Measurements from ENCODE around the gene TCEA2.

The TCEA2 gene

DNA sequence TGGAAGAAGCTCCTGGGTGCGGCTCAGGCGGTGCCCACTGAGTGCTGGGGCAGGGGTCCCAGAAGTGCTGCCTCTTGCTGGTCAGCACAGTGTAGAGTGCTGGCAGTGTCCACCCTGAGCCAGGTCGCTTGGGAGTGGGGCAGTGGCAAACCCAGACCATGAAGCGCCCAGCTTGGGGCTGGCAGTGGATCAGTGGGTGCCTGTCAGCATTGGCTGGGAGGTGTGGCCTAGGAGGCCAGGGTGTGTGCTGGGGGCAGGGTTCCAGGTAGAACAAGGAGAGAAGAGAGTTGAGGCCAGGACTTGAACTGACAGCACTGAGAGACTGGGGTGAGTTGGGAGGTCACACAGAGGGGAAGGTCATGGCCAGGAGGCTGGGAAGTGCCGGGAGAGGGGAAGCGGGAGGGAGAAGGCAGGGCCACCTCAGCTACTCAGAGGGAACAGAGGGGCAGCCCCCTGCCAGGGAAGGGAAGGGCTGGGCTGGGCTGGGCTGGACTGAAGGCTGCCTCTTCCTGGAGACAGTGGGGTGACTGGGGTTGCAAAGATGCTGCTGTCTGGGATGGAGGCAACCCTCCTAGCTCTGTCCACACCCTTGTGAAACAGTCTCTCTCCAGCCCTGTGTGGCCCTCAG lies 4.1 kb downstream of the TCEA2 start:
- DNase-seq = no peak

DNA sequence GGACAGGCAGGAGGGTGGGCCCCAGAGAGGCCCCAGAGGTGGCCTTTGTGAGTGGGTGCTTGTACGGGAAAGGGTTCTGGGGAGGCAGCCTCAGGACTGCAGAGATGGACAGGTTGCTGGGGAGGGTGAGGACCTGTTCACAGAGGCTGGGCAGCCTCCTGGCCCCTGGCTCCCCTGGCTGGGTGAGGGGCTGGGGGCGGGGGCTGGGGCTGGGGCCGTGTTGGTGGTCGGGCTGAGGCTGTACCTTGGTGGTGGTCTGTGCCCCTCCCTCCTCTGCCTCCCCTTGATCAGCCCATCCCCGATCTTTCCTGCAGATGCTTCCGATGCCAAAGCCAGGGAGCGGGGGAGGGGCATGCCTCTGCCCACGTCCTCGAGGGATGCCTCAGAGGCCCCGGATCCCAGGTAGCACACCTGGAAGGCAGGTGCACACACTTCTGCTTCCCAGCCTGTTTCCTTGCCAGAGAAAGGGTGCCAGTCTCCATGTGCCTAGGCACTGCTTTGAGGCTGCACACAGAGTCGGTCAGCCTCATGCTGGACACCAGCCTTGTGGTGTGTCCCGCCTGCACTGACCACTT lies 4.8 kb downstream of the TCEA2 start:
- no peak for DNase-seq

DNA sequence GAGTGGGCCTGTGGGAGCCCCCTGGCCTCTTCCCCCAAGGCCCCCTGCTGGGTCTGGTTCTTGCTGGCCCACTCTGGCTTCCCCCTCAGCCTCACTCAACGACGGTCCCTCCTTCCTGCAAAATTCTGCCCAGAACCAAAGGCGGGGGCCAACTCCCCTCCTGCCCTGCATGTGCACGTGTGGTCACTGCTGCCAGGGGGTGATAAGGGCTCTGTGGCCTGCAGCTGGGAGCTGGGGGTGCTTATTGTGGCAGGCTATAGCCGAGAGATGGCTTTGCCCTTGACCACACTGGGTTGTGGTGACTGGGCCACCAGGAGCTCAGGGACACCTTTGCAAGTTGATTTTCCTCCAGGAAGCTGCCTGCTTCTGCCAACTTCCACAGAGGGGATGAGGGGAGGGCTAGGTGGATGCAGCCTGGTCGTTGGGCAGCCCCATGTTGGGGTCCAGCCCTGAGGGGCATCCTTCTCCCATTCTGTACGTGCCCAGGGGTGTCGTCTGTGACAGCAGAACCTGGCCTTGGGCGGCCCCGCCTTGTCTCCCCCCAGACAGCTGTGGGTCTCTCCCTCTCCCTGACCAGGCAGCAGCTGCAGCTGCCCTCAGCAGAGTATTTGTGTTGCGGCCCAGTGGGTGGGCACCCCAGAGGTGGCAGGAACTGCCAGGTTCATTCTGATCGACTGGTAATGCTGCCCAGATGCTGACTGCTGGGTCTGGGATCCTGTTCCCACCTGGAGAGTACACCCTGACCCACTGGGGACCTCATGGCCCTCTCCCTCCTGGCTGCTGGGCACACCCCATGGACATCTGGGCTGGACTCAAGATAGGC lies 5.6 kb downstream of the TCEA2 start:
- no peak for DNase-seq

DNA sequence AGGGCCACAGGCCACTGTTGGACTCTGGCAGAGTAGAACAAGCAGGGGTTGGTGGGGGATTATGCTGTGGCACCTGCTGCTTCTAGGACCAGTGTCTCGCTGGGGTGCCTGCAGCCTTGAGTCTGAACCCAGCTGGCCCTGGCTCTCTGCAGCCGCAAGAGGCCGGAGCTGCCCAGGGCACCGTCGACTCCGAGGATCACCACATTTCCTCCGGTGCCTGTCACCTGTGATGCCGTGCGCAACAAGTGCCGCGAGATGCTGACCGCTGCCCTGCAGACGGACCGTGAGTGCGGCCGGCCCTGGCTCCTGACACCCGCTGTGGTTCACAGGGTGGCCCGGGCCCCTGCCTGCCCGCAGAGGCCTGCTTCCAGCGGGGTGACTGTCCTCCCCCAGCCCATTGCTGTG lies 6.2 kb downstream of the TCEA2 start:
- DNase-seq = no peak

DNA sequence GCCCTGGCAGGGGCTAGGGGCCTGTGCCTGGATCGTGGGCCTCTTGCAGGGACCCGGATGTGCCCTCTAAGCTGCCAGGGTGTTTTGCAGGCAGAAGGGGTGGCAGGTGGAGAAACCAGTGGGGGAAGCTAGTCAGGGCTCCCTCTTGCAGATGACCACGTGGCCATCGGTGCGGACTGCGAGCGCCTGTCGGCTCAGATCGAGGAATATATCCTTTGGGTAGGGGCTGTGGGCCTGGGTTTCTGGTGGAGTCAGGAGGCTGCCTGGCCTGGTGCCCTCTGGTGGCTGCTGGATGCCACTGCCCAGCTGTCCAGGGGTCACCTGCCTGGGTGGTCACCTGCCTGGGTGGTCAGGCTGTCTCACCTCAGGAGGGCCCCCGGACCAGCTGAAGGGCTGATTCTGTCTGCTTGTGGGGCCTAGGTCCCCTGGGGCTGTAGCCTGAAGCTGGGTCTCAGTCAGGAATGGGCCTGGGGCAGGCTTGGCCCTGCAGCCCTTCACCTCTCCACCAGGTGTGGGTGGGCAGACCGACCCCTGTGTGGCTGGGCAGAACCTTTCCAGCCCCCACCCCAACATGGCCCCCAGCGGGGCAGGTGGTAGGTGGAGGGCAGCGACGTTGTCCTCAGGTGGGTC lies 6.7 kb downstream of the TCEA2 start:
- peak; percentile 66 for DNase-seq

DNA sequence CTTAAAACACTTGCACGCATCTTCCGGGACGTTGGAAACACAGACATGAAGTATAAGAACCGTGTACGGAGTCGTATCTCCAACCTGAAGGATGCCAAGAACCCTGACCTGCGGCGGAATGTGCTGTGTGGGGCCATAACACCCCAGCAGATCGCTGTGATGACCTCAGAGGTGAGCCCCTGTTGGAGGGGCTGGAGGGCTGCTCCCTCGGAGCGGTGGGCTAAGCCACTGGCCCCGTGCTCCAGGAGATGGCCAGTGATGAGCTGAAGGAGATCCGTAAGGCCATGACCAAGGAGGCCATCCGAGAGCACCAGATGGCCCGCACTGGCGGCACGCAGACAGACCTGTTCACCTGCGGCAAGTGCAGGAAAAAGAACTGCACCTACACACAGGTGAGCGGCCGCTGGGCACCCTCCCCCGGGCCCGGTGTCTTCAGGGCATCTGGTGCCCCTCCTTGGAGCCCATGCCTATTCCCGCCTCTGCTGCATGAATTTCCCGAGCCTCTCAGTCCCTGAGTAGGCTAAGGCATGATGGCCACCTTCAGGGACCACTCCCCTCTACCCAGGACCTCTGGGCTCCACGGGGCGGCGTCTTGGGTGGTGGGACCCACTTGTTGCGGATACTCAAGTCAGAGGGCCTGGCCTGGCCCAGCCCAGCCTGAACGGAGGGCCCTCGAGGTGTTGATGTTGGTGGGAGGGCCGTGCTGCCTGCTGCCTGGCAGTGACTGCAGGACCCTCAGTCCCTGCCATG lies 7.4 kb downstream of the TCEA2 start:
- no peak for DNase-seq

DNA sequence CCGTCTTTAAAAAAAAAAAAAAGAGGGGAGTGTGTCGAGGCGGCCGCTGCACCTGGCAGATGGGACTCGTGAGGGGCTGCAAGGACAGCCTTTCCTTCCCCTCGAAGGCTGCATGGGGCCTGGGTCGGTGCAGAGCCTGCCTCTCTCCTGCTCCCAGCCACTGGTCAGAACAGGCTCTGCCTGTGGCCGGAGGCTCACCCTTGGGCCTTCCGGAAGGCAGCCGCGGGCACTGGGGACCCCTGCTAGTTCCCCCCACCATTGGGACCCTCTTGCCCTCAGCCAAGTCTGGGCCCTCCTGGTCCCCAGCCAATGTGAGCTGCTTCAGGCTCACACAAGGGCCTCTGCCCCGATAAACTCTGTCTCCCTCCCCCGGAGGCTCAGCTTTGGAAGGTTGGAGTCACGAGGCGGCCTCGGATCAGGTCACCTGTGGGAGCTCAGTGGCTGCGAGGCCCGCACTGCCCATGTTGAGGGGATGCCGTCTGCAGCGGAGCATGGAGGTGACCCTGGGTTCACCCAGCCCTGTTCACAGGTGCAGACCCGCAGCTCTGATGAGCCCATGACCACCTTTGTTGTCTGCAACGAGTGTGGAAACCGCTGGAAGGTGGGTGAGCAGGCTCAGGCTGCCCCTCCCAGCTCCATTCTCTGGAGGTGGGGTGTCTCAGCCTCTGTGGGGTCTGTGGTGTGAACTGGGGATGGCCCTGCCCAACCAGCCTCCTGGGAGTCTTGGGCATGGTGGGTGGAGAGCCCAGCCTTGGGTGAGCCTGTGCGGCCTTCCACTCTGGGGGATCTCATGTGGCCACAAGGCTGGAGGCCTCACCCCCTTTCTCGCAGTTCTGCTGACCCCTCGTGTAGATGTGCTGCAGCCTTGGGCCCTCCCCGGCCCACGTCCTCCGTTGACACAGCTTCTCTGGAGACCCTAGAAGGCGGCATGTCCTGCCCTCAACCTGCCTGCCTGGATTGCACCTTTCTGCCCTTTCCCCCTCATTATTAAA lies 8.6 kb downstream of the TCEA2 start:
- no peak for DNase-seq

DNA sequence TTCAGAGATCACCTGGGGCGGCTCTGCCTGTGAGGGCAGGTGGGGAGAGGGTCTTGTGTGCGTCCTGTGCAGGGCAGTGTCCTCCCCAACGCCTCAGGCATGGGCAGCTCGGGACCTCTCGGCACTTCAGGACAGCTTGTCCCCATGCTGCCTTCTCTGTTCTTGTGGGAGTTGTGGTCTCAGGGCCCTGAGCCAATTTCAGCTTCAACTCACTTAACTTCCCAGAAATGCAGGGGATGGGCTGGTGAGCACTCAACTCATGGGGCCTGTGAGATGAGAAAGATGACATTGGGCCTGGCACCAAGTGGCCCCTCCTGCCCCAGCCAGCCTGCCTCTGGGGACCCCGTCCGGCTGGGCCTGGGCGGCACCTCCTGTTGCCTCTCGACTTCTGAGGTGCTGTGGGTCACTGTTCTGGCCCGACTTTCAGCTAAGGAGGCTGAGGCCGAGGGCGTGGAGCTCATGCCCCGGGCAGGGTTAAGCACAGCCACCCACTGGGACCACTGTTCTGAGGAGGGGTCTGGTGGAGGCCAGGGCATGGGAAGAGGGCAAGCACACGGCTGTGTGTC lies 9.6 kb downstream of the TCEA2 start:
- DNase-seq = no peak

DNA sequence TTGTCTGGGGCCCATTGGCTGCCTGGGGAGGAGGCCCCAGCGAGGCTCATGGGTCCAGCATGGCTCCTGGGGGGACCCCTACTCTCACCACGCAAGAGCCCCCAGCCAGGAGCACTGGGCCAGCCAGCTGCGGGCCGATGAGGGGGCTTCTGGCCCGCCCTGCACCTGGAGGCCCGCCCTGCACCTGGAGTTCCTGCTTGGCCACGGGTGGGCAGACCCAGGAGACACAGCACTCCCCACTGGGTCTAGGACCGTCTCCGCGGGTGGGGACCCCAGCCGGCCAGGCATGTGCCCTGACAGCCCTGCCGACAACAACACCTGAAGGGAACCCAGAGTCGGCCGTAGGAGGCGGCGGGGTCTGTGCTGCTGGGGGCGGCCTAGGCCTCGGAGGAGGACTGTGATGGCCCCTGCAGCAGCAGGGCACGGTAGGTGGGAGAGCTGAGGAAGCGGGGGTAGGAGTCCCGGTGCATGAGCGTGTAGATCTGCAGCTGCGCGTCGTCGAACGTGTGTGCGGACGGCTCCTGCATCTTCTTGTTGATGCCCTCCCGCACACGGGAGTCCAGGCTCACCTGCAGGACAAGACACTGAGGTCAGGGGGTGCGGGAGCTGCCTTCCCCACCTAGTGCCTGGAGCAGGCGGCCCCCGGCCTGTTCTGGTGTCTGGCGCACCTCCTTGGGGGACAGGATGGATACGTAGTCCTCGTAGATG lies 10.6 kb downstream of the TCEA2 start:
- DNase-seq = no peak

DNA sequence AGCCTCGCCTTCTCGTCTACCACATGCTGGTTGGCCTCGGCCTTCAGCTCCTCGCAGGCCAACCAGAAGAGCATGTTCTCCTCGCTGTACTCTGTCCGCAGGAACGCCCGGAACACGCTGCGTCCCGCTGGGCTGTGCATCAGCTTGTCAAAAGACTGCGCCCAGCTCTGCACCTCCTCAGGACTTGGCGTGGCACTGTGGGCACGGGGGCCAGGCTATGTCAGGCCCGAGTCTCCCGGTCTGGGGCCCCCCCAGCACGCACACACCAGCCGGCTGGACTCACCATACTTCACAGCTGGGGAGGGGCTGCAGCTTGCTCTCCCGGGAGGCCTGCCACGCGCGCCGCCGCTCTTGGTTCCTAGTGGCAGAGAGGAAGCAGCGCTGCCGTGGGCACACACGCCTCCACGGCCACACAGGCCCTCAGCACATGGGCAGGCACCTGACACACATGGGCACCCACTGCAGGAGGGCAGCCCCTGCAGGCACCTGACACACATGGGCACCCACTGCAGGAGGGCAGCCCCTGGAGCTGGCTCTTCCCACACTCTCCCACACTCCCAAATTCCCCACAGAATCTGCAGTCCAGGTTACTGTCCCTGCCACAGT lies 11.3 kb downstream of the TCEA2 start:
- DNase-seq = no peak

DNA sequence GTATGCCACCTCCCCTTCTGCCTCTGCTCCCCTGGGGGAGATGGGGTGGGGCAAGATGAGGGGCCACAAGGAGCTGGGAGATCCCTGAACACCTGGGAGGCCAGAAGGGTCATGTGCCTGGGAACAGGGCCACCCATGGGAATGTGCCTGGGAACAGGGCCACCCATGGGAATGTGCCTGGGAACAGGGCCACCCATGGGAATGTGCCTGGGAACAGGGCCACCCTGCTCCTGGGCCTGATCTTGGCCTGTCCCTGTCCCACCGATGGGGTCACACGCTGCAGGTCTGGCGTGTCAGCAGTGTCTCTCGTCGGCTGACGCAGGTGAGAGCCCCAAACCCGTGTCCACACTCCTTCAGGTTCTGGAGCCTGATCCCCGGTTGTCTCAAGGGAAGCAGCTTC lies 12.0 kb downstream of the TCEA2 start:
- no peak for DNase-seq

DNA sequence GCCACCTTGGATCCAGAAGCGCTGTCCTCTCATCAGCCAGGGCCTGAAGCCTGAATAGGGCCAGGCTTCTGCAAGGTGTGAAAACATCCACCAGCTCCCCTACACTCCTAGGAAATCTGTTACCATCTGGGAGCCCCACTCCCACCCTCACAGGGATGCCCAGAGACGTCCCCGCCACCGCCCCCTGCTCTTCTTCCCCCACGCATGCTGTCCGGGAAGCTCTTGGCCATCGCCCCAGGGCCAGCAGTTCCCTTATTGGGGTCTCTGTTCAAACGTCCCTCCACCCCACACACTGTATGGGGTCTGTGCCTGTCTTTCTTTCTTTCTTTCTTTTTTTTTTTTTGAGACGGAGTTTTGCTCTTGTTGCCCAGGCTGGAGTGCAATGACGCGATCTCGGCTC lies 12.6 kb downstream of the TCEA2 start:
- DNase-seq = no peak

DNA sequence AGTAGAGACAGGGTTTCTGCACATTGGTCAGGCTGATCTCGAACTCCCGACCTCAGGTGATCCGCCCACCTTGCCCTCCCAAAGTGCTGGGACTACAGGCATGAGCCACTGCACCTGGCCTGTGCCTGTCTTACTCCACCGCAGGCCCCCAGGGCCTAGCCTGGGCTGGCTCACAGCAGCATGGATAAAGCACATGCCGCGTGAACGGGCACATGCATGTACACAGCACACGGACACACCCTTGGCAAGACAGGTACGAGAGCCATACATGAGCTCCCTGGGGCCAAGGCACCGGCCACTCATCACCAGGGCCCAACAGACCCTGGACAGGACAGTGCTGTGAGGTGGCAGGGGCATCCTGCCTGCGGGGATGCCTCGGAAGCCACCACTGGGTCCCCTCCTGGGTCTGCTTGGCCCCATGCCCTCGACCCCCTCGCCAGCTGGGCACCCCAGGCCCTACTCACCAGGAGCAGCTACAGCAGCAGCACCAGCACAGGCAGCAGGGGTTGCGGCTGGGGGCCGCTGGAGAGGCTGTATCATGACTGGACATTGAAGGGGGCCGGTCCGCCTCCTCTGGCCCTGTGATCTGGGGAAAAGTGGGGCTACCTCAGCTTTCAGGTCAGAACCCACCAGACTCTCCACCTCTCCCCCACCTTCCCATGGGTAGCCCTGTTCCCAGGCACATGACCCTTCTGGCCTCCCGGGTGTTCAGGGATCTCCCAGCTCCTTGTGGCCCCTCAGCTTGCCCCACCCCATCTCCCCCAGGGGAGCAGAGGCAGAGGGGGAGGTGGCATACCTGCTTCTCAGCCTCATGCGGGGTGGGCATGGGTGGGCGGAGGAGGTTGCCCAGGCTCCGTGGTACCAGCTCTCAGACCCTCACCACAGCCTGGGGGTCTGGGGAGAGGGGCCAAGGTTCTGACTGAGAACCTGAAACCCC lies 13.3 kb downstream of the TCEA2 start:
- no peak for DNase-seq

DNA sequence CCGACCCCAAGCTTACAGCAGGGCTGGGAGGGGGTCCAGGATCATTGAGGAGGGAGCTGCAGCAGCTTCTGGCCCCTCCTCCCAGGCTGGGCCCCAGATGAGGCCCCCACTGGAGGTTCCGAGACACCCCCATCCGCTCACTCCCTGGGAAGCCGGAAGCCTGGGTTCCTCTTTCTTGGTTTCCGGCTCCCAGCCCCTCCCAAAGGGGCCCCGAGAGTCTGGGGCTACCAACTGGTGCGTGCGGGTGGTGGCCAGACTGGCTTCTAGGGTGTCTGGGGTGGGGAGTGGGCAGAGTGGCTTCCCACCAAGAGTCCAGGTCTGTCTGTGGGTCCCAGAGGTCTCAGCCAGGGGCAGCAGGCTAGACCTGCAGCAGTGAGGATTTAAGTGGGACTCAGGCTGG lies 14.1 kb downstream of the TCEA2 start:
- no peak for DNase-seq

DNA sequence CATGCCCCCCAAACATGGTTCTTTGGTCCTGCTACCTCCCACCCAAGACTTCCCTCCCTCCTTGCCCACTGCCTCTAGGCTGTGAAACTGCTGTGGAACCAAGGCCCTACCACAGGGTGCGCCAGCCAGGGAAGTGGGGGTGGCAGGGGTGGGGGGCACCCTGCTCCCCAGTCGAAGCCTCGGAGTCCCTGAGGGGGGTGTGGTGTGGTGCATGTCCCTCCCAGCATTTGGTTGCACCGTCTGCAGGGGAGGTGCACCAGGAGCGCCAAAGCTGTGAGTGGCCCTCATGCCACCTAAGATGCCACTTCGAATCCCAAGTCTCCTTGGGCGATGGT lies 14.5 kb downstream of the TCEA2 start:
- no peak for DNase-seq

DNA sequence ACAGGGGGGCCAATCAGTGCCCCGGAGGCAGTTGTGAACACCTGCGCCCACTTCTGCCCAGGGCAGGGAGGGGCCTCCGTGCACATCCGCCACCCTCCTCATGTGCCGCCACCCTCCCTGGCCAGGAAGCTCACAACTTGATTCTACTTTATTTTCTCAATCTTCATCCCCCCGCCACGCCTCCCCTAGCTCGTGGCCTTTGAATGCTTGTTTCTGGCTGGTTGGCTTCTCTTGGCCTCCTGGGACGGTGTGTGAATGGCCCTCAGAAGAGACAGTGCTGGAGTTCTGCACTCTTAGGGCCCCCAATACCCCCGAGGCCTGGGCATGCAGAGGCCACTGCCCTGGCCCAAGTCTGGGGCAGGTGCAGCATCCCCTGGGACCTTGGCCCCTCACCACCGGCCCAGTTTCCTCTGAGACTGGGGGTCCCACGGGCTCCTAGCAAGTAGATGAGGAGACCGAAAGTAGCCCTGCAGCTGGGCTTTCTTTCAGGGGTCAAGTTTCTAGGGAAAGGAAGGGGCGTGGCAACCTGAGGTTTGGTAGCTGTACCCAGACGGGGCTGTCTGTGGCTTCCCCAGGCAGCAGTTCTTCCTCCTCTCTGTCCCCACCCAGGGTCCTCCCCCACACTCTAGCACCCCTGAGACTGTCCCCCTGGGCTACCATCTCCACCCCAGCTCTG lies 15.0 kb downstream of the TCEA2 start:
- no peak for DNase-seq

DNA sequence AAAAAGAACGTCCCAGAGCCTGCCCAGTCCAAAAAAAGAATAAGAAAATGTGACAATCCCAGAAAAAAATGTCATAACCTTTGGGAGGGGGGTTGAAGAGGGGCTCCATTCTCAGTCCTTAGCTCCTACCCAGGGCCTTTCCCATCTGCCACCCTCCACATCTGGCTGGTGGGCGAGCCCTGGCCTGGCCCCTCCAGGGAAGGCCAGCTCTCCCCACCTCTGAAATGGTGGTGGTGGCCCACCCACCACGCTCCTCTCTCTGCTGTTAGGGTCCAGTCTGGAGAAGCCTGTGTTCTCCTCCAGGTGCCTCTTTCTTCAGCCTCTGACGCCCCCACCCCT lies 15.9 kb downstream of the TCEA2 start:
- no peak for DNase-seq

DNA sequence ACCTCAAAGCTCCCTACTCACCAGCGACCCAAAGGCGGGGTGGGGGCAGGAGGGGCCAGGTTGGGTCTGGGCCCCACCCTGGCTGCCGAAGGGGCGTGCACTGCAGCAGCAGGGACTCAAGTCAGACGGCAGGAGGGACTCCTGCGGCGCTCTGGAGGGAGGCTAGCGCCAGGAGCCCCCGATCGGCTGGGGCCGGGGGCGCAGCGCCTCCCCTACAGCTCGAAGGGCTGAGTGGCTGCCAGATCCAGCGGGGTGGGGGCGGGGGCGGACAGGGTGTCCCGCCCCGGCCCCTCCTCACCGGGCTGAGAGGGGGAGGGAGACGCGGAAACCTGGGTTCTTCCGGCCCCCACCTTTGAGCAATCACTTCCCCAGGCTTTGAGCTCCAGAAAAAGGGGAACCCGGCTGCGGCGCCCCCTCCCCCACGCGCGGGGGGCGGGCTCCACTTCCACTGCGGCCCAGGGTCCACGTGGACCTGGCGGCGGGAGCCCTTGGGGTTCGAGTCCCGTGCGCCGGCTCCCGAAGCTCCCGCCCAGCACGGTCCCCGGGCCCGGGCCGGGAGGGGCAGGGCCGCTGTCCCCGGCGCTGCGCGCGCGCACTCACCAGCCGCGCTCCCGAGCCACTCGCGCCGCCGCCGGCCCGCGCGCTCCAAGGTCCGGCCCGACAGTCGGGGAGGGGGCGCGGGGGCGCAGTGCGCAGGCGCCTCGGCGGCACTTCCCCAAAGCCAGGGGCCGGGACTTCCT lies 16.4 kb downstream of the TCEA2 start, which contains the start of gene RGS19:
TSS of gene RGS19 (minus strand) at position 246 of the 740 bp plus-strand sequence. CDS start 2,632 bp downstream, outside the sequence.
- peak; percentile 72 for DNase-seq
